ENCODE results near the gene PDIA6. TPM values are rescaled to one million over a fixed set of nuclear protein-coding genes. Genes with fewer than 3 reads are reported as not detected.
A peak's percentile ranks its signal among the peaks of the same experiment; 100 is the strongest.
"Not testable (repeated sequence)": the region's sequence is repeated elsewhere in the genome, so short reads cannot be mapped to it uniquely, and the experiment has no call there.

Gene PDIA6
- total RNA-seq, 1 experiment from 2014 or later = 384 TPM

DNA sequence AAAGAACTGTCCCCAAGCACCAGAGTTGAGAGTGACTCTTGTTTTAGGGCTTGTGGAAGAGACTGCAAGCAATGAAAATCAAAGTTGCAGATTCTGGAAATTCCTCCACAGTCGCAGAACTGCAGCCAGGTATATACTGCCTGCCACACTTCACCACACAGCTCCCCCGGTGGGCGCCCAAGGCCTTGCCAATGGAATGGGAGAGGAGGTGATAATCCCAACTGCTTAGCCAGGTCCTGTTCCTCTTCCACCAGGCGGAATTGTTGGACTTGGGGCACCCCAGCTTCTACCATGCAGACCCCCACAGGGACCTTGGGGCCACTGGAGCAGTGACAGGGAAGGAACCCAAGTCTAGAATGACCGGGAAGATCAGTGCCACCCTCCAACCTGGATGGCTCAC is 4.8 kb upstream of the PDIA6 start:
- BruUV-seq (replicated peaks) = no TSS peak
- peaks cover 16% of the 10 kb centered on the region for H3K27me3 Mint-ChIP-seq (ENCODE audit: insufficient read depth, unreplicated experiment)
- intact Hi-C loops (cut with micrococcal nuclease; ENCODE audit: unreplicated experiment) = loop anchor here (1.0 kb wide), 1 partner anchor 108 kb away; no protein-coding TSS in a partner anchor
- no peaks in the 10 kb centered on the region for H3K4me1 ChIP-seq
- H3K4me3 Mint-ChIP-seq (ENCODE audit: unreplicated experiment) = no peak overlapping the region
- H3K36me3 Mint-ChIP-seq (ENCODE audit: insufficient read depth, unreplicated experiment) = peaks cover 6% of the 10 kb centered on the region
- ChIA-PET POLR2A (no interaction called here), CTCF (interaction anchor here (0.7 to 1.4 kb wide), 4 partner anchors 15 to 171 kb away, joined by 3 to 12 read pairs (median 5); no protein-coding TSS in a partner anchor)
- no peaks in the 10 kb centered on the region for H3K36me3 ChIP-seq (ENCODE audit: control insufficient read depth, insufficient read depth, low read length)
- no peaks in the 10 kb centered on the region for H3K9me3 Mint-ChIP-seq (ENCODE audit: unreplicated experiment)
- TF ChIP-seq, protein P1, sequence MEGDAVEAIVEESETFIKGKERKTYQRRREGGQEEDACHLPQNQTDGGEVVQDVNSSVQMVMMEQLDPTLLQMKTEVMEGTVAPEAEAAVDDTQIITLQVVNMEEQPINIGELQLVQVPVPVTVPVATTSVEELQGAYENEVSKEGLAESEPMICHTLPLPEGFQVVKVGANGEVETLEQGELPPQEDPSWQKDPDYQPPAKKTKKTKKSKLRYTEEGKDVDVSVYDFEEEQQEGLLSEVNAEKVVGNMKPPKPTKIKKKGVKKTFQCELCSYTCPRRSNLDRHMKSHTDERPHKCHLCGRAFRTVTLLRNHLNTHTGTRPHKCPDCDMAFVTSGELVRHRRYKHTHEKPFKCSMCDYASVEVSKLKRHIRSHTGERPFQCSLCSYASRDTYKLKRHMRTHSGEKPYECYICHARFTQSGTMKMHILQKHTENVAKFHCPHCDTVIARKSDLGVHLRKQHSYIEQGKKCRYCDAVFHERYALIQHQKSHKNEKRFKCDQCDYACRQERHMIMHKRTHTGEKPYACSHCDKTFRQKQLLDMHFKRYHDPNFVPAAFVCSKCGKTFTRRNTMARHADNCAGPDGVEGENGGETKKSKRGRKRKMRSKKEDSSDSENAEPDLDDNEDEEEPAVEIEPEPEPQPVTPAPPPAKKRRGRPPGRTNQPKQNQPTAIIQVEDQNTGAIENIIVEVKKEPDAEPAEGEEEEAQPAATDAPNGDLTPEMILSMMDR (IDR thresholded peaks at IDR 0.05; ENCODE audit: insufficient read depth in 1 of 2, low read depth in 1 of 2, low read length in 1 of 2, severe bottlenecking in 1 of 2, unreplicated experiment in 1 of 2) = peak; percentile 51 to 78
- H3K9me3 ChIP-seq = no peaks in the 10 kb centered on the region
- peaks cover 6% of the 10 kb centered on the region for H3K4me1 Mint-ChIP-seq (ENCODE audit: low read depth, unreplicated experiment)
- H3K4me3 ChIP-seq (ENCODE audit: low read depth, low read length) = no peak overlapping the region
- no peak overlapping the region for H3K27ac Mint-ChIP-seq (ENCODE audit: unreplicated experiment)
- H3K27me3 ChIP-seq (replicated peaks; ENCODE audit: control insufficient read depth, insufficient read depth, low read length) = no peaks in the 10 kb centered on the region
- DNase-seq = peak; percentile 73 to 78

DNA sequence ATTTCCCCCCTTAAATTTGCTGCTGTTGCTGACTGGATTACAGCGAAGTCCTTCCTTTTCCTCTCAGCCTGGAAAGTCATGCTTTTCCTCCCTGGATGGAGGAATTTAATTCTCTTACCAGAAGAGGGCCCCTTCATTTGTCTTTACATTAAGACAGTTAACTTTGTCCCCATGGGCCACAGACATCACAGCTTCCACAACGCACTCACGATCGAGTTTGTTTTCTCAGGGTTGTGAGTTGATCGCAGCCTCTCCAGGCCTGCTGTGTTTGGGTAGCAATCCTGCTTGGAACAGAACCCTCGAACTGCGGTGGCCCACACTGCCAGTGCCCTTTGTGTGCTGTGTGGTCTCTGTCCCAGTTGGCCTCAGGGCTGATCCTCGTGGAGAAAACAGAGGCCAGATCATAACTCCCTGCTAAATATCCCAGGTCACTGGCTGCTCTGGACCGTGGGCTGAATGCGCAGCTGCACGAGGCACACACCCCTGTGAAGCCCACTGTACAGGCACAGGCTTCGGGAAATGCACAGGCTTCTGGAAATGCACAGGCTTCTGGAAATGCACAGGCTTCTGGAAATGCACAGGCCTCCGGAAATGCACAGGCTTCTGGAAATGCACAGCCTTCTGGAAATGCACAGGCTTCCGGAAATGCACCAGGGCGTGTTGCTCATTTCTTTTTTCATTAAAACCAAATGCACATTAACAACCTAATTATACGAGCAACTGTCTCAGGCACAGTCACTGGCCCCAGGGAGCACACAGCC is 2.2 kb upstream of the PDIA6 start:
- H3K27ac Mint-ChIP-seq (ENCODE audit: unreplicated experiment) = peak overlapping the region; percentile 25
- Histone ChIP-seq H3K4me1 (peaks cover 8% of the 10 kb centered on the region; the same call in 1 of the 2 replicates), H3K4me3 (ENCODE audit: low read depth, low read length) (no peak overlapping the region), H3K36me3 (ENCODE audit: control insufficient read depth, insufficient read depth, low read length) (no peaks in the 10 kb centered on the region), H3K27me3 (replicated peaks; ENCODE audit: control insufficient read depth, insufficient read depth, low read length) (no peaks in the 10 kb centered on the region), H3K9me3 (no peaks in the 10 kb centered on the region)
- intact Hi-C loops (cut with micrococcal nuclease; ENCODE audit: unreplicated experiment) = loop anchor here (5.0 kb wide), 1 partner anchor 62 kb away; no protein-coding TSS in a partner anchor
- BruUV-seq (replicated peaks) = no TSS peak
- H3K36me3 Mint-ChIP-seq (ENCODE audit: insufficient read depth, unreplicated experiment) = peaks cover 6% of the 10 kb centered on the region
- H3K4me1 Mint-ChIP-seq (ENCODE audit: low read depth, unreplicated experiment) = peaks cover 15% of the 10 kb centered on the region
- no peaks in the 10 kb centered on the region for H3K9me3 Mint-ChIP-seq (ENCODE audit: unreplicated experiment)
- H3K4me3 Mint-ChIP-seq (ENCODE audit: unreplicated experiment) = peak overlapping the region; percentile 72
- no peak for DNase-seq
- TF ChIP-seq, protein P1 (IDR thresholded peaks at IDR 0.05; ENCODE audit: insufficient read depth in 1 of 2, low read depth in 1 of 2, low read length in 1 of 2, severe bottlenecking in 1 of 2, unreplicated experiment in 1 of 2) = no peak
- H3K27me3 Mint-ChIP-seq (ENCODE audit: insufficient read depth, unreplicated experiment) = peaks cover 9% of the 10 kb centered on the region
- ChIA-PET CTCF (interaction anchor here (0.6 kb wide), 1 partner anchor 21 kb away, joined by 10 read pairs; no protein-coding TSS in a partner anchor), POLR2A (no interaction called here)

DNA sequence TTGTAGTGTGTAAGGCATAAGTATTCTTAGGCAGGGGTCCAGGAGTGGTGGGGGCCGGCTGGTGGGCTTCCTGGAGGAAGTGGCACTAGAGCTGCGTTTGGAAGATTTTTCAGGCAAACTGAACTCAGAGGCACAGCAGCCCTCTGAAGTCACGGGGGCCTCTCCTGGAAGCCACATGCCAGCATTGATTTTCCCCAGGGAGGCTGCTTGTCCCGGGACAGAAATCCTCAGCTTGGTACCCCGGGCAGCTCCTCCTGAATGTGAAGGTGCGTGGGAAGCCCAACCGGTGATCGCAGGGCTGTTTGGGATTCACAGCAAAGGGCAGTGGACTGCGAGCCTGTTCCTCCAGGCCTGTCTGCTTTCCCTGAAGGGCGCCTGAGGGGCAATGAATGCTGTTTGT is 1.6 kb upstream of the PDIA6 start:
- TF ChIP-seq, protein P1 (IDR thresholded peaks at IDR 0.05; ENCODE audit: insufficient read depth in 1 of 2, low read depth in 1 of 2, low read length in 1 of 2, severe bottlenecking in 1 of 2, unreplicated experiment in 1 of 2) = no peak
- CTCF ChIA-PET = interaction anchor here (0.6 to 0.9 kb wide), 2 partner anchors 18 to 21 kb away, joined by 3 to 10 read pairs; no protein-coding TSS in a partner anchor
- no TSS peak for BruUV-seq (replicated peaks)
- Mint-ChIP-seq H3K4me1 (ENCODE audit: low read depth, unreplicated experiment) (peaks cover 15% of the 10 kb centered on the region), H3K27me3 (ENCODE audit: insufficient read depth, unreplicated experiment) (peaks cover 8% of the 10 kb centered on the region), H3K36me3 (ENCODE audit: insufficient read depth, unreplicated experiment) (peaks cover 6% of the 10 kb centered on the region), H3K4me3 (ENCODE audit: unreplicated experiment) (peak overlapping the region; percentile 72), H3K9me3 (ENCODE audit: unreplicated experiment) (no peaks in the 10 kb centered on the region), H3K27ac (ENCODE audit: unreplicated experiment) (peak overlapping the region; percentile 25)
- DNase-seq = no peak
- H3K9me3 ChIP-seq = no peaks in the 10 kb centered on the region
- POLR2A ChIA-PET = no interaction called here
- H3K4me1 ChIP-seq = peaks cover 8% of the 10 kb centered on the region; the same call in 1 of the 2 replicates
- H3K4me3 ChIP-seq (ENCODE audit: low read depth, low read length) = no peak overlapping the region
- H3K36me3 ChIP-seq (ENCODE audit: control insufficient read depth, insufficient read depth, low read length) = no peaks in the 10 kb centered on the region
- intact Hi-C loops (cut with micrococcal nuclease; ENCODE audit: unreplicated experiment) = loop anchor here (5.0 kb wide), 1 partner anchor 62 kb away; no protein-coding TSS in a partner anchor
- H3K27me3 ChIP-seq (replicated peaks; ENCODE audit: control insufficient read depth, insufficient read depth, low read length) = no peaks in the 10 kb centered on the region

DNA sequence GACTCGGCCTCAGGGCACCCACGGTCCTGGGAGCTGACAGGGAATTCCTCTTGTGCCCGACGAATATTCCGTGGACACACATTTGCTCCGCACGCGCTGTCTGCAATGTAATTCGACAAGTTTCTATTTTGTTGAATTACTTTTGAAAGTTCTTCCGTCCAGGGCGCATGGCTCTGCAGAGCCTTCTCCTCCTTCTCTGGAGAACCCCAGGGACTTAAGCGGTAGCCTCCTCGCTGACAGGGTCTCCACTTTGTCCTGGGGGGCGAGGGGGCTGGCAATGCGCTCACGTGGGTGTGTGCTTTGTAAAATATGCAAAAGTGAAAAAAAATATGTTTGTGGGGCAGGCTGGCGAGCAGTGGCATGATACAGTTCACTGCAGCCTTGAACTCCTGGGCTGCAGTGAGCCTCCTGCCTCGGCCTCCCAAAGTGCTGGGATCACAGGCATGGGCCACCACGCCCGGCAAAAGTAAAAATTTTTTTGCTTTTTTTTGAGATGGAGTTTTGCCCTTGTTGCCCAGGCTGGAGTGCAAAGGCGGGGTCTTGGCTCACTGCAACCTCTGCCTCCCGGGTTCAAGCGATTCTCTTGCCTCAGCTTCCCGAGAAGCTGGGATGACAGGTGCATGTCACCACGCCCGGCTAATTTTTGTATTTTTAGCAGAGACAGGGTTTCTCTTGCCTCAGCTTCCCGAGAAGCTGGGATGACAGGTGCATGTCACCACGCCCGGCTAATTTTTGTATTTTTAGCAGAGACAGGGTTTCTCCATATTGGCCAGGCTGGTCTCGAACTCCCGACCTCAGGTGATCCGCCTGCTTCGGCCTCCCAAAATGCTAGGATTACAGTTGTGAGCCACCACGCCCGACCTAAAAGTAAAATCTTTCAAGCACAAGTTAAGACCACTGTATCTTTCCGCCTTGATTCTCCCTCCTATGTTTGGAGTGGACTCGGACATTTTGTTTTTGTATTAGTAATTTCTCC is 866 bp upstream of the PDIA6 start:
- H3K9me3 Mint-ChIP-seq (ENCODE audit: unreplicated experiment); H3K4me1 ChIP-seq; H3K9me3 ChIP-seq; H3K36me3 Mint-ChIP-seq (ENCODE audit: insufficient read depth, unreplicated experiment); POLR2A ChIA-PET; H3K27me3 ChIP-seq (replicated peaks; ENCODE audit: control insufficient read depth, insufficient read depth, low read length); H3K36me3 ChIP-seq (ENCODE audit: control insufficient read depth, insufficient read depth, low read length); DNase-seq; H3K27ac Mint-ChIP-seq (ENCODE audit: unreplicated experiment); H3K27me3 Mint-ChIP-seq (ENCODE audit: insufficient read depth, unreplicated experiment): not testable (repeated sequence)
- CTCF ChIA-PET = interaction anchor here (0.7 to 0.9 kb wide), 3 partner anchors 17 to 98 kb away, joined by 3 read pairs; partner anchors contain the start of gene KCNF1
- H3K4me3 ChIP-seq (ENCODE audit: low read depth, low read length) = peak overlapping the region; percentile 46
- BruUV-seq (replicated peaks) = TSS peak; percentile 59
- peaks cover 17% of the 10 kb centered on the region for H3K4me1 Mint-ChIP-seq (ENCODE audit: low read depth, unreplicated experiment)
- intact Hi-C loops (cut with micrococcal nuclease; ENCODE audit: unreplicated experiment) = loop anchor here (5.0 kb wide), 1 partner anchor 61 kb away; no protein-coding TSS in a partner anchor
- peak overlapping the region; percentile 81 for H3K4me3 Mint-ChIP-seq (ENCODE audit: unreplicated experiment)

Data from Caco-2 (cell line).